ENCODE results near the gene TMEM143. TPM values are rescaled to one million over a fixed set of nuclear protein-coding genes. Genes with fewer than 3 reads are reported as not detected.

TMEM143 gene
- total RNA-seq, 1 experiment from 2014 or later: 7.5 TPM

- DNase-seq (ENCODE audit: low spot score): no peak
- intact Hi-C loops (cut with micrococcal nuclease; ENCODE audit: unreplicated experiment): no loop called here
- Histone ChIP-seq H3K27ac (ENCODE audit: low read depth, low read length, poor library complexity, severe bottlenecking) (no peak overlapping the region), H3K4me1 (ENCODE audit: insufficient read depth, low read length, poor library complexity, severe bottlenecking) (no peaks in the 10 kb centered on the region), H3K27me3 (replicated peaks; ENCODE audit: insufficient read depth, low read depth, low read length, poor library complexity) (no peaks in the 10 kb centered on the region), H3K36me3 (ENCODE audit: insufficient read depth, low read length, poor library complexity, severe bottlenecking) (no peaks in the 10 kb centered on the region), H3K4me3 (ENCODE audit: low read depth, low read length, poor library complexity, severe bottlenecking) (no peak overlapping the region), H3K9me3 (ENCODE audit: low read depth, low read length, poor library complexity, severe bottlenecking) (no peaks in the 10 kb centered on the region)
- CTCF ChIA-PET: no interaction called here
- no TSS peak for BruUV-seq (replicated peaks)
- TF ChIP-seq EZH2 (IDR thresholded peaks at IDR 0.05; ENCODE audit: borderline replicate concordance, low read depth, low read length, poor library complexity, severe bottlenecking) (no peak), CTCF (conservative IDR thresholded peaks at IDR 0.05; ENCODE audit: low read depth, low read length) (no peak)
- POLR2A ChIA-PET (ENCODE audit: low non-redundant PET): interaction anchor here (0.5 kb wide), 1 partner anchor 15 kb away, joined by 7 read pairs; no protein-coding TSS in a partner anchor
Measured at GRCh38 chr19:48348737-48349136, 15.0 kb downstream of the TMEM143 start.

GRCh38 chr19:48348045-48348444 lies 15.7 kb downstream of the TMEM143 start:
- no peak for TF ChIP-seq EZH2 (IDR thresholded peaks at IDR 0.05; ENCODE audit: borderline replicate concordance, low read depth, low read length, poor library complexity, severe bottlenecking)
- TF ChIP-seq CTCF (conservative IDR thresholded peaks at IDR 0.05; ENCODE audit: low read depth, low read length): no peak
- no peaks in the 10 kb centered on the region for H3K9me3 ChIP-seq (ENCODE audit: low read depth, low read length, poor library complexity, severe bottlenecking)
- H3K36me3 ChIP-seq (ENCODE audit: insufficient read depth, low read length, poor library complexity, severe bottlenecking): no peaks in the 10 kb centered on the region
- no peak overlapping the region for H3K27ac ChIP-seq (ENCODE audit: low read depth, low read length, poor library complexity, severe bottlenecking)
- intact Hi-C loops (cut with micrococcal nuclease; ENCODE audit: unreplicated experiment): no loop called here
- H3K27me3 ChIP-seq (replicated peaks; ENCODE audit: insufficient read depth, low read depth, low read length, poor library complexity): no peaks in the 10 kb centered on the region
- ChIA-PET CTCF (no interaction called here), POLR2A (ENCODE audit: low non-redundant PET) (no interaction called here)
- no TSS peak for BruUV-seq (replicated peaks)
- DNase-seq (ENCODE audit: low spot score): no peak
- no peaks in the 10 kb centered on the region for H3K4me1 ChIP-seq (ENCODE audit: insufficient read depth, low read length, poor library complexity, severe bottlenecking)
- no peak overlapping the region for H3K4me3 ChIP-seq (ENCODE audit: low read depth, low read length, poor library complexity, severe bottlenecking)

- H3K9me3 ChIP-seq (ENCODE audit: low read depth, low read length, poor library complexity, severe bottlenecking): no peaks in the 10 kb centered on the region
- H3K27ac ChIP-seq (ENCODE audit: low read depth, low read length, poor library complexity, severe bottlenecking): no peak overlapping the region
- H3K4me3 ChIP-seq (ENCODE audit: low read depth, low read length, poor library complexity, severe bottlenecking): no peak overlapping the region
- CTCF ChIA-PET: no interaction called here
- POLR2A ChIA-PET (ENCODE audit: low non-redundant PET): no interaction called here
- no peak for DNase-seq (ENCODE audit: low spot score)
- H3K27me3 ChIP-seq (replicated peaks; ENCODE audit: insufficient read depth, low read depth, low read length, poor library complexity): no peaks in the 10 kb centered on the region
- no TSS peak for BruUV-seq (replicated peaks)
- H3K4me1 ChIP-seq (ENCODE audit: insufficient read depth, low read length, poor library complexity, severe bottlenecking): no peaks in the 10 kb centered on the region
- no peak for TF ChIP-seq EZH2 (IDR thresholded peaks at IDR 0.05; ENCODE audit: borderline replicate concordance, low read depth, low read length, poor library complexity, severe bottlenecking)
- TF ChIP-seq CTCF (conservative IDR thresholded peaks at IDR 0.05; ENCODE audit: low read depth, low read length): no peak
- intact Hi-C loops (cut with micrococcal nuclease; ENCODE audit: unreplicated experiment): no loop called here
- no peaks in the 10 kb centered on the region for H3K36me3 ChIP-seq (ENCODE audit: insufficient read depth, low read length, poor library complexity, severe bottlenecking)
Measured at GRCh38 chr19:48346191-48346590, 17.5 kb downstream of the TMEM143 start.

Measured in A673 (cell line).